ENCODE data around the gene TOGARAM1.

- TF ChIP-seq CTCF (IDR thresholded peaks at IDR 0.05 in 4 of 5, conservative IDR thresholded peaks at IDR 0.05 in 1 of 5) (no peak), POLR2A (IDR thresholded peaks at IDR 0.05) (no peak)
These were observed 86.4 kb downstream of the TOGARAM1 start for GRCh38 chr14:45048385-45048784.

All from gastrocnemius medialis (tissue), 4 donors.